ENCODE data around the gene AADACL3.

DNA sequence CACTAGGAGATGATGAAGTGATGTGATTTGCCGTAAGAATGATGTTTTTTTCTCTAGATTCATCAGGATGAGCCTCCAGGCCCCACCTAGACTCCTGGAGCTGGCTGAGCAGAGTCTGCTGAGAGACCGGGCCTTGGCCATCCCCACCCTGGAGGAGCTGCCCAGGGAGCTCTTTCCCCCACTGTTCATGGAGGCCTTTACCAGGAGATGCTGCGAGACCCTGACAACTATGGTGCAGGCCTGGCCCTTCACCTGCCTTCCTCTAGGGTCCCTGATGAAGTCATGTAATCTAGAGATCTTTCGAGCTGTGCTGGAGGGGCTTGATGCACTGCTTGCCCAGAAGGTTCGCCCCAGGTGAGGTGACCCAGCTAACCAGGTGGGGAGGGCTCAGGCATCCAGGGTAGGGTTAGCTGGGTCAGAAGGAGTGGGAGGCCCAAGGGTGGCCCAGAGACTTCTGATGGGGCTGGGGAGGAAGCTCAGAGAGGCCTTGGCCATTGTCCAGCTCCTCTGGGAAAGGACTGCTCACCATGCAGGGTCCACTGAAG is 59.0 kb downstream of the AADACL3 start:
- TF ChIP-seq CTCF (IDR thresholded peaks at IDR 0.05) (no peak), POLR2A (IDR thresholded peaks at IDR 0.05) (no peak)

Data from uterus (tissue), 2 donors.